ENCODE data around the gene ATRX.
"Not testable (repeated sequence)": the region's sequence is repeated elsewhere in the genome, so short reads cannot be mapped to it uniquely, and the experiment has no call there.

The ATRX gene

DNA sequence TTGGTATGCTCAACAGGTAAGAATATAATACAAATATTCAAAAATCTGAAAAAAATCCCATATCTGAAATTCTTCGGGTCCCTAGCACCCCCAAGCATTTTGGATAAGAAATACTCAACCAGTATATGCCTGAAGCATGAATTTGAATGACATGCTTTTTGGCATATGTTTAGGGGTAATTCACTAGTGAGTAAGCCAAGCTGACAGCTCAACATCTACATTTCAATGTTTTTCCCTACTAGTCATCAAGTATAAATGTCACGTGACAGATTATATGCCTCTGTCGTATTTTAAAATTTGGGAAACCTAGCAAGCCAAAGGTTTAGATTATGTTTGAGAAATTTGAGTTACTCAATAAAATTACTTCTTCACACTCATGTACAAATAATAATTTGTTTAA is 213.7 kb downstream of the ATRX start:
- H3K4me3 ChIP-seq (ENCODE audit: low read length in 2 of 2): no peak overlapping the region
- peaks cover 0 to 6% of the 10 kb centered on the region in 2 donors for H3K36me3 ChIP-seq (ENCODE audit: control insufficient read depth in 2 of 2, insufficient read depth in 2 of 2, low read length in 2 of 2)
- H3K9me3 ChIP-seq (ENCODE audit: control insufficient read depth in 2 of 2, low read length in 2 of 2): no peaks in the 10 kb centered on the region
- H3K9ac ChIP-seq (ENCODE audit: low read depth in 1 of 2, low read length in 2 of 2): no peak overlapping the region
- H3K27me3 ChIP-seq (ENCODE audit: control insufficient read depth in 2 of 2, insufficient read depth in 2 of 2, low read length in 2 of 2): no peaks in the 10 kb centered on the region
- no peak overlapping the region for H3K27ac ChIP-seq (ENCODE audit: low read depth in 2 of 2, low read length in 2 of 2)
- no peaks in the 10 kb centered on the region for H3K4me1 ChIP-seq (ENCODE audit: control insufficient read depth in 2 of 2, insufficient read depth in 2 of 2, low read length in 2 of 2)

- no peak overlapping the region for H3K4me3 ChIP-seq (ENCODE audit: low read length in 2 of 2)
- H3K27me3 ChIP-seq (ENCODE audit: control insufficient read depth in 2 of 2, insufficient read depth in 2 of 2, low read length in 2 of 2): no peaks in the 10 kb centered on the region
- no peak overlapping the region for H3K27ac ChIP-seq (ENCODE audit: low read depth in 2 of 2, low read length in 2 of 2)
- peaks cover 0 to 3% of the 10 kb centered on the region in 2 donors for H3K36me3 ChIP-seq (ENCODE audit: control insufficient read depth in 2 of 2, insufficient read depth in 2 of 2, low read length in 2 of 2)
- H3K9me3 ChIP-seq (ENCODE audit: control insufficient read depth in 2 of 2, low read length in 2 of 2): no peaks in the 10 kb centered on the region
- H3K4me1 ChIP-seq (ENCODE audit: control insufficient read depth in 2 of 2, insufficient read depth in 2 of 2, low read length in 2 of 2): no peaks in the 10 kb centered on the region
- no peak overlapping the region for H3K9ac ChIP-seq (ENCODE audit: low read depth in 1 of 2, low read length in 2 of 2)
These were observed 220.7 kb downstream of the ATRX start for GRCh38 chrX:77565278-77565677.

DNA sequence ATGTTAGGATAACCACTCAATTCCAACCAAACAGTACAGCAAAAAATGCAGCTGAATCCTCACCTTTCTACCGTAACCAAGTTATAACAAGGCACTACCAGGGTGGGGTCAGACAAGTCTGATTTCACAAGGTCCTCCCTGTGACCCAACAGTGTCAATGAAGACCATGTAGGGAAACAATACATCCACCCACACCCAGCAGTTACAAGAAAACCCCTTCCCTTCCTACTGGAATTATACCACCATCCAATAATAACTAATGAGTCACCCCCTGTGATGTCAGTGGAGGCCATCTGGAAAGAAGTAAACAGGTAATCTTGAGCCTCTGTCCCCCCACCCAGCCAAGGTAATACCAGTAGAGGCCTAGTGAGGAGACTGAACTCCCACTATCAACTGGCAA is 221.2 kb downstream of the ATRX start:
- Histone ChIP-seq H3K27ac (ENCODE audit: low read depth in 2 of 2, low read length in 2 of 2) (no peak overlapping the region), H3K4me1 (ENCODE audit: control insufficient read depth in 2 of 2, insufficient read depth in 2 of 2, low read length in 2 of 2) (no peaks in the 10 kb centered on the region), H3K4me3 (ENCODE audit: low read length in 2 of 2) (no peak overlapping the region), H3K9me3 (ENCODE audit: control insufficient read depth in 2 of 2, low read length in 2 of 2) (no peaks in the 10 kb centered on the region), H3K27me3 (ENCODE audit: control insufficient read depth in 2 of 2, insufficient read depth in 2 of 2, low read length in 2 of 2) (no peaks in the 10 kb centered on the region), H3K36me3 (ENCODE audit: control insufficient read depth in 2 of 2, insufficient read depth in 2 of 2, low read length in 2 of 2) (peaks cover 0 to 3% of the 10 kb centered on the region in 2 donors), H3K9ac (ENCODE audit: low read depth in 1 of 2, low read length in 2 of 2) (no peak overlapping the region)

DNA sequence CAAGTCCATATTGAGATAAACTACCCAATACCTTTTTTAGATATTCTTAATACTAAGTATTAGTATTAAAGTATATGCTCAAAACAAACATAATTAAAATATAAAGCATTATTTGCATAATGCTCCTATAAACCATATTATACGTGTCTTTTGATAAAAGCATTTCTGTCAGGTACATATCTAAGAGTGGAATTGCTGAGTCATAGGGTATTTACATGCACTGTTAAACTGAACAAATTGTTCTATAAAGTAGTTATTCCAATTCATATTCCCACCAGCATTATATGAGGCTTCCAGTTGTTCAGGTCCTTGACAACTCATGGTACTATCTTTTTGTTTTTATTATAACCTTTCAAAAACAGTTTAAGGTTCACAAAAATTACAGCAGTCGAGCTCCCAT is 224.6 kb downstream of the ATRX start:
- no peak overlapping the region for H3K27ac ChIP-seq (ENCODE audit: low read depth in 2 of 2, low read length in 2 of 2)
- H3K9ac ChIP-seq (ENCODE audit: low read depth in 1 of 2, low read length in 2 of 2): no peak overlapping the region
- no peak overlapping the region for H3K4me3 ChIP-seq (ENCODE audit: low read length in 2 of 2)
- H3K9me3 ChIP-seq (ENCODE audit: control insufficient read depth in 2 of 2, low read length in 2 of 2): no peaks in the 10 kb centered on the region
- peaks cover 0 to 3% of the 10 kb centered on the region in 2 donors for H3K36me3 ChIP-seq (ENCODE audit: control insufficient read depth in 2 of 2, insufficient read depth in 2 of 2, low read length in 2 of 2)
- H3K27me3 ChIP-seq (ENCODE audit: control insufficient read depth in 2 of 2, insufficient read depth in 2 of 2, low read length in 2 of 2): no peaks in the 10 kb centered on the region
- H3K4me1 ChIP-seq (ENCODE audit: control insufficient read depth in 2 of 2, insufficient read depth in 2 of 2, low read length in 2 of 2): no peaks in the 10 kb centered on the region

DNA sequence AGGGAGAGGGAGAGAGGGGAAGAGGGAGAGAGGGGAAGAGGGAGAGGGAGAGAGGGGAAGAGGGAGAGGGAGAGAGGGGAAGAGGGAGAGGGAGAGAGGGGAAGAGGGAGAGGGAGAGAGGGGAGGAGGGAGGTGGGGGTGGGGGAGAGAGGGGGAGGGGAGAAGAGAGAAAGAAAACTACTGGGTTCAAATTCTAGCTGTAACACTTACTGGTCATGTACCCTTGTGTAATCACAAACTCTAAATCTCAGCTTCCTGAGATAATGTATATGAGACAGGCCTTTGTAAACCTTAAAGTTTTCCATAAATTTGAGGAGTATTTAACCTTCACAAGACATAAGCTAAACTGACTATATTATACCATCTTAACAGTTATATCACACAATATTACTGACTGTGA is 229.7 kb downstream of the ATRX start:
- Histone ChIP-seq H3K27me3 (ENCODE audit: control insufficient read depth in 2 of 2, insufficient read depth in 2 of 2, low read length in 2 of 2) (no peaks in the 10 kb centered on the region), H3K27ac (ENCODE audit: low read depth in 2 of 2, low read length in 2 of 2) (no peak overlapping the region), H3K9ac (ENCODE audit: low read depth in 1 of 2, low read length in 2 of 2) (no peak overlapping the region), H3K4me3 (ENCODE audit: low read length in 2 of 2) (no peak overlapping the region), H3K9me3 (ENCODE audit: control insufficient read depth in 2 of 2, low read length in 2 of 2) (no peaks in the 10 kb centered on the region), H3K36me3 (ENCODE audit: control insufficient read depth in 2 of 2, insufficient read depth in 2 of 2, low read length in 2 of 2) (no peaks in the 10 kb centered on the region), H3K4me1 (ENCODE audit: control insufficient read depth in 2 of 2, insufficient read depth in 2 of 2, low read length in 2 of 2) (no peaks in the 10 kb centered on the region)

GRCh38 chrX:77548751-77549150 is 237.3 kb downstream of the ATRX start:
- no peaks in the 10 kb centered on the region for H3K27me3 ChIP-seq (ENCODE audit: control insufficient read depth in 2 of 2, insufficient read depth in 2 of 2, low read length in 2 of 2)
- H3K4me3 ChIP-seq (ENCODE audit: low read length in 2 of 2): no peak overlapping the region
- H3K4me1 ChIP-seq (ENCODE audit: control insufficient read depth in 2 of 2, insufficient read depth in 2 of 2, low read length in 2 of 2): no peaks in the 10 kb centered on the region
- H3K36me3 ChIP-seq (ENCODE audit: control insufficient read depth in 2 of 2, insufficient read depth in 2 of 2, low read length in 2 of 2): no peaks in the 10 kb centered on the region
- no peak overlapping the region for H3K27ac ChIP-seq (ENCODE audit: low read depth in 2 of 2, low read length in 2 of 2)
- no peaks in the 10 kb centered on the region for H3K9me3 ChIP-seq (ENCODE audit: control insufficient read depth in 2 of 2, low read length in 2 of 2)
- no peak overlapping the region for H3K9ac ChIP-seq (ENCODE audit: low read depth in 1 of 2, low read length in 2 of 2)

DNA sequence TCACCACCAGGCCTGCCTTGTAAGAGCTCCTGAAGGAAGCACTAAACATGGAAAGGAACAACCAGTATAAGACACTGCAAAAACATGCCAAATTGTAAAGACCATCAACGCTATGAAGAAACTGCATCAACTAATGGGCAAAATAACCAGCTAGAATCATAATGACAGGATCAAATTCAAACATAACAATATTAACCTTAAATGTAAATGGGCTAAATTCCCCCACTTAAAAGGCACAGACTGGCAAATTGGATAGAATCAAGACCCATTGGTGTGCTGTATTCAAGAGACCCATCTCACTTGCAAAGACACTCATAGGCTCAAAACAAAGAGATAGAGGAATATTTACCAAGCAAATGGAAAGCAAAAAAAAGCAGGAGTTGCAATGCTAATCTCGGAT is 246.2 kb downstream of the ATRX start:
- not testable (repeated sequence) for H3K4me3 ChIP-seq (ENCODE audit: low read length in 2 of 2); H3K4me1 ChIP-seq (ENCODE audit: control insufficient read depth in 2 of 2, insufficient read depth in 2 of 2, low read length in 2 of 2); H3K9ac ChIP-seq (ENCODE audit: low read depth in 1 of 2, low read length in 2 of 2); H3K27ac ChIP-seq (ENCODE audit: low read depth in 2 of 2, low read length in 2 of 2); H3K27me3 ChIP-seq (ENCODE audit: control insufficient read depth in 2 of 2, insufficient read depth in 2 of 2, low read length in 2 of 2); H3K9me3 ChIP-seq (ENCODE audit: control insufficient read depth in 2 of 2, low read length in 2 of 2); H3K36me3 ChIP-seq (ENCODE audit: control insufficient read depth in 2 of 2, insufficient read depth in 2 of 2, low read length in 2 of 2)

DNA sequence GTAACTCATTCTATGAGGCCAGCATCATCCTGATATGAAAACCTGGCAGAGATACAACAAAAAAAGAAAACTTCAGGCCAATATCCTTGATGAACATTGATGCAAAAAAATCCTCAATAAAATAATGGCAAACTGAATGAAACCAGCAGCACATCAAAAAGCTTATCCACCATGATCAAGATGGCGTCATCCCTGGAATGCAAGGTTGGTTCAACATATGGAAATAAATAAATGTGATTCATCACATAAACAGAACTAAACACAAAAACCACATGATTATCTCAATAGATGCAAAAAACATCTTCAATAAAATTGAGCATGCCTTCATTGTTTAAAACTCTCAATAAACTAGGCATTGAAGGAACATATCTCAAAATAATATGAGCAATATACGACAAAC is 254.8 kb downstream of the ATRX start:
- H3K9me3 ChIP-seq (ENCODE audit: control insufficient read depth in 2 of 2, low read length in 2 of 2); H3K9ac ChIP-seq (ENCODE audit: low read depth in 1 of 2, low read length in 2 of 2); H3K36me3 ChIP-seq (ENCODE audit: control insufficient read depth in 2 of 2, insufficient read depth in 2 of 2, low read length in 2 of 2); H3K27me3 ChIP-seq (ENCODE audit: control insufficient read depth in 2 of 2, insufficient read depth in 2 of 2, low read length in 2 of 2); H3K27ac ChIP-seq (ENCODE audit: low read depth in 2 of 2, low read length in 2 of 2); H3K4me3 ChIP-seq (ENCODE audit: low read length in 2 of 2); H3K4me1 ChIP-seq (ENCODE audit: control insufficient read depth in 2 of 2, insufficient read depth in 2 of 2, low read length in 2 of 2): not testable (repeated sequence)

GRCh38 chrX:77528034-77528433 is 258.0 kb downstream of the ATRX start:
- H3K4me1 ChIP-seq (ENCODE audit: control insufficient read depth in 2 of 2, insufficient read depth in 2 of 2, low read length in 2 of 2): no peaks in the 10 kb centered on the region
- no peak overlapping the region for H3K9ac ChIP-seq (ENCODE audit: low read depth in 1 of 2, low read length in 2 of 2)
- no peaks in the 10 kb centered on the region for H3K27me3 ChIP-seq (ENCODE audit: control insufficient read depth in 2 of 2, insufficient read depth in 2 of 2, low read length in 2 of 2)
- no peak overlapping the region for H3K4me3 ChIP-seq (ENCODE audit: low read length in 2 of 2)
- H3K27ac ChIP-seq (ENCODE audit: low read depth in 2 of 2, low read length in 2 of 2): no peak overlapping the region
- no peaks in the 10 kb centered on the region for H3K36me3 ChIP-seq (ENCODE audit: control insufficient read depth in 2 of 2, insufficient read depth in 2 of 2, low read length in 2 of 2)
- H3K9me3 ChIP-seq (ENCODE audit: control insufficient read depth in 2 of 2, low read length in 2 of 2): no peaks in the 10 kb centered on the region

DNA sequence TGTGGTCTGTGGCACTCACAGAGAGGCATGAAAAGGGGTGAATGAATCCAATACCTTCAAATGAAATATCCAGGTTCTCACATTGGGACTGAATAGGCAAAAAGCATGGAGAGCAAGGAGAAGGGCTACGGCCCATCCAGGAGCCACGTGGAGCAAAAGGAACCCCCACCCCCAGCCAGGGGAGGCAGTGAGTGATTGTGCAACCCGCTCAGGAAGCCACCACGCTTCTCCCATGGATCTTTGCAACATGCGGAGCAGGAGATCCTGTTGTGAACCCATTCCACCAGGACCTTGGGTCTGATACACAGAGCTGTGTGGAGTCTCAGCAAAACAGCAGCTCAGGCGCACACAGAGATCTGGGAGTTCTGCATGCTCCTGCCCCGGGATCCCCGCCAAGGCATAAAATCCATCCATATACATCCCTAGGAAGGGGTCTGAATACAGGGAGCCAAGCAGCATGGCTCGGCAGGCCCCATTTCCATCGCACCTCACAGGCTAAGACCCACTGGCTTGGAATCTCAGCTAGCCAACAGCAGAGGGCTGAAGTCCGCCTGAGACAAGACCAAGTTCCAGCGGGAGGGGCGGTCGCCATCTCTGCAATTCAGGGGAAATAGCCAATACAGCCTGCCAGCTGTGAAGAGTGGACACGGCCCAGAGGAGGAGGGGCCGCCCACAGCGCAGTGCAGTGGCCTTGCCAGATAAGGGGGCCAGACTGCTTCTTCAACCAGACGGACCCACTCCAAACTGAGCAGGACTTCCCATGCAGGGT is 258.6 kb downstream of the ATRX start:
- H3K27ac ChIP-seq (ENCODE audit: low read depth in 2 of 2, low read length in 2 of 2): no peak overlapping the region
- no peaks in the 10 kb centered on the region for H3K4me1 ChIP-seq (ENCODE audit: control insufficient read depth in 2 of 2, insufficient read depth in 2 of 2, low read length in 2 of 2)
- H3K4me3 ChIP-seq (ENCODE audit: low read length in 2 of 2): no peak overlapping the region
- no peak overlapping the region for H3K9ac ChIP-seq (ENCODE audit: low read depth in 1 of 2, low read length in 2 of 2)
- H3K9me3 ChIP-seq (ENCODE audit: control insufficient read depth in 2 of 2, low read length in 2 of 2): no peaks in the 10 kb centered on the region
- peaks cover 0 to 3% of the 10 kb centered on the region in 2 donors for H3K36me3 ChIP-seq (ENCODE audit: control insufficient read depth in 2 of 2, insufficient read depth in 2 of 2, low read length in 2 of 2)
- no peaks in the 10 kb centered on the region for H3K27me3 ChIP-seq (ENCODE audit: control insufficient read depth in 2 of 2, insufficient read depth in 2 of 2, low read length in 2 of 2)

- no peaks in the 10 kb centered on the region for H3K9me3 ChIP-seq (ENCODE audit: control insufficient read depth in 2 of 2, low read length in 2 of 2)
- no peak overlapping the region for H3K27ac ChIP-seq (ENCODE audit: low read depth in 2 of 2, low read length in 2 of 2)
- H3K9ac ChIP-seq (ENCODE audit: low read depth in 1 of 2, low read length in 2 of 2): no peak overlapping the region
- peaks cover 5 to 10% of the 10 kb centered on the region in 2 donors for H3K36me3 ChIP-seq (ENCODE audit: control insufficient read depth in 2 of 2, insufficient read depth in 2 of 2, low read length in 2 of 2)
- no peak overlapping the region for H3K4me3 ChIP-seq (ENCODE audit: low read length in 2 of 2)
- no peaks in the 10 kb centered on the region for H3K4me1 ChIP-seq (ENCODE audit: control insufficient read depth in 2 of 2, insufficient read depth in 2 of 2, low read length in 2 of 2)
- no peaks in the 10 kb centered on the region for H3K27me3 ChIP-seq (ENCODE audit: control insufficient read depth in 2 of 2, insufficient read depth in 2 of 2, low read length in 2 of 2)
These were observed 266.3 kb downstream of the ATRX start for GRCh38 chrX:77519765-77520164.
